ENCODE measurements around the gene EPG5.

DNA sequence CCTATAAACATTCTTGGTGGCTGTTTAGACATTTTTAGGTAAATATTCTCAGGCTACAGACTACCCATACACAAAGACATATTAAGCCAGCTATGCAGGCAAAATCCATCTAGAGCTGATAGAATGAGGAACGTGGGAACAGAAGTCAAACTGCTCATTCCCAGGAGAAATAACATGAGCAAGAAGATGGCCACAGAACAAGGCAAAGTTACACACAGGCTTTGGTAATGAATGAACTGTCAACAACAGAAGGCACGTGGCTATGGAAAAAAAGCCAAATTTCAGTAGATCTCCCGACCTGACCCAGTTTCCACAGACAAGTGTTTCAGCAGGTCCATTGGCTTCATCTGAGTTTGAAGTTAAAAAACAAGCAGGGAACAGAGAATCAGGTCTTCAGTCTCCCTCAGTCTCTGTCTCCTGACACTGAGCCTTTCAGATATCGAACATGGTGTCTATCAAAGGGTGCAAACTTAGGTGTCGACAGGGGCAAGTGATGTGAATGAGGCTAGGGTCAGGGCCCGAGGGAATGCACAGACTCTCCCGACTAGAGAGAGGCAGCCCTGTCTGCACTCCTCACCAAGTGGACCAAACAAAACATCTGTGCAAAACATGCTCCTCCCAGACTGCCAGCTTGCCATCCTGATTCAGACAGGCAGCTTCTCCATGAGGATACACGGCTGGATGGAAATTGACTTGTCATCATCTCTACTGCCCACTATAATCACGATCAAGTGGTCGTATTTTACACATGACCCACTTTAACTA is 115.8 kb downstream of the EPG5 start:
- TF ChIP-seq, protein P1, sequence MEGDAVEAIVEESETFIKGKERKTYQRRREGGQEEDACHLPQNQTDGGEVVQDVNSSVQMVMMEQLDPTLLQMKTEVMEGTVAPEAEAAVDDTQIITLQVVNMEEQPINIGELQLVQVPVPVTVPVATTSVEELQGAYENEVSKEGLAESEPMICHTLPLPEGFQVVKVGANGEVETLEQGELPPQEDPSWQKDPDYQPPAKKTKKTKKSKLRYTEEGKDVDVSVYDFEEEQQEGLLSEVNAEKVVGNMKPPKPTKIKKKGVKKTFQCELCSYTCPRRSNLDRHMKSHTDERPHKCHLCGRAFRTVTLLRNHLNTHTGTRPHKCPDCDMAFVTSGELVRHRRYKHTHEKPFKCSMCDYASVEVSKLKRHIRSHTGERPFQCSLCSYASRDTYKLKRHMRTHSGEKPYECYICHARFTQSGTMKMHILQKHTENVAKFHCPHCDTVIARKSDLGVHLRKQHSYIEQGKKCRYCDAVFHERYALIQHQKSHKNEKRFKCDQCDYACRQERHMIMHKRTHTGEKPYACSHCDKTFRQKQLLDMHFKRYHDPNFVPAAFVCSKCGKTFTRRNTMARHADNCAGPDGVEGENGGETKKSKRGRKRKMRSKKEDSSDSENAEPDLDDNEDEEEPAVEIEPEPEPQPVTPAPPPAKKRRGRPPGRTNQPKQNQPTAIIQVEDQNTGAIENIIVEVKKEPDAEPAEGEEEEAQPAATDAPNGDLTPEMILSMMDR (IDR thresholded peaks at IDR 0.05) = no peak
- TF ChIP-seq POLR2A (IDR thresholded peaks at IDR 0.05) = no peak
